ENCODE data around the gene PIP5K1B. TPM values are rescaled to one million over a fixed set of nuclear protein-coding genes. Genes with fewer than 3 reads are reported as not detected.

The PIP5K1B gene
- total RNA-seq, 1 experiment from 2014 or later: not detected

- Histone ChIP-seq H3K4me1 (ENCODE audit: insufficient read depth, low read length) (no peaks in the 10 kb centered on the region), H3K79me2 (ENCODE audit: low read length) (no peaks in the 10 kb centered on the region), H3K9me3 (ENCODE audit: low read length) (no peaks in the 10 kb centered on the region), H3K27me3 (ENCODE audit: low read length) (peaks cover 23% of the 10 kb centered on the region), H3K9me2 (replicated peaks; ENCODE audit: low read length) (no peaks in the 10 kb centered on the region), H3K27ac (ENCODE audit: low read length) (no peak overlapping the region), H3K4me3 (ENCODE audit: low read length) (no peak overlapping the region), H3K4me2 (ENCODE audit: low read length) (no peak overlapping the region), H2AFZ (ENCODE audit: low read length) (no peak overlapping the region), H4K20me1 (ENCODE audit: low read length) (no peaks in the 10 kb centered on the region), H3K36me3 (ENCODE audit: low read depth, low read length) (no peaks in the 10 kb centered on the region), H3K9ac (ENCODE audit: low read length) (no peak overlapping the region), H3F3A (ENCODE audit: low read length, unreplicated experiment) (no peaks in the 10 kb centered on the region)
- DNase-seq: no peak
- intact Hi-C loops (cut with micrococcal nuclease): no loop called here
- ChIA-PET POLR2A (ENCODE audit: unreplicated experiment) (no interaction called here), CTCF (no interaction called here)
- BruUV-seq (replicated peaks): no TSS peak
- ATAC-seq: no peak
- TF ChIP-seq EZH2phosphoT487 (IDR thresholded peaks at IDR 0.05; ENCODE audit: borderline replicate concordance, low read length) (no peak), EZH2 (IDR thresholded peaks at IDR 0.05; ENCODE audit: low read length, unreplicated experiment) (no peak)
- TF ChIP-seq, protein P1, sequence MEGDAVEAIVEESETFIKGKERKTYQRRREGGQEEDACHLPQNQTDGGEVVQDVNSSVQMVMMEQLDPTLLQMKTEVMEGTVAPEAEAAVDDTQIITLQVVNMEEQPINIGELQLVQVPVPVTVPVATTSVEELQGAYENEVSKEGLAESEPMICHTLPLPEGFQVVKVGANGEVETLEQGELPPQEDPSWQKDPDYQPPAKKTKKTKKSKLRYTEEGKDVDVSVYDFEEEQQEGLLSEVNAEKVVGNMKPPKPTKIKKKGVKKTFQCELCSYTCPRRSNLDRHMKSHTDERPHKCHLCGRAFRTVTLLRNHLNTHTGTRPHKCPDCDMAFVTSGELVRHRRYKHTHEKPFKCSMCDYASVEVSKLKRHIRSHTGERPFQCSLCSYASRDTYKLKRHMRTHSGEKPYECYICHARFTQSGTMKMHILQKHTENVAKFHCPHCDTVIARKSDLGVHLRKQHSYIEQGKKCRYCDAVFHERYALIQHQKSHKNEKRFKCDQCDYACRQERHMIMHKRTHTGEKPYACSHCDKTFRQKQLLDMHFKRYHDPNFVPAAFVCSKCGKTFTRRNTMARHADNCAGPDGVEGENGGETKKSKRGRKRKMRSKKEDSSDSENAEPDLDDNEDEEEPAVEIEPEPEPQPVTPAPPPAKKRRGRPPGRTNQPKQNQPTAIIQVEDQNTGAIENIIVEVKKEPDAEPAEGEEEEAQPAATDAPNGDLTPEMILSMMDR (conservative IDR thresholded peaks at IDR 0.05; ENCODE audit: low read depth, low read length): no peak
Measured at GRCh38 chr9:69009708-69010107, 304.7 kb downstream of the PIP5K1B start.

GRCh38 chr9:69012696-69013381 is 307.8 kb downstream of the PIP5K1B start:
- H3K27me3 ChIP-seq (ENCODE audit: low read length): peaks cover 23% of the 10 kb centered on the region
- H3F3A ChIP-seq (ENCODE audit: low read length, unreplicated experiment): no peaks in the 10 kb centered on the region
- H3K4me1 ChIP-seq (ENCODE audit: insufficient read depth, low read length): no peaks in the 10 kb centered on the region
- no peaks in the 10 kb centered on the region for H3K79me2 ChIP-seq (ENCODE audit: low read length)
- no peaks in the 10 kb centered on the region for H4K20me1 ChIP-seq (ENCODE audit: low read length)
- DNase-seq (no peak), ATAC-seq (no peak)
- intact Hi-C loops (cut with micrococcal nuclease): no loop called here
- H3K9me3 ChIP-seq (ENCODE audit: low read length): no peaks in the 10 kb centered on the region
- no peak overlapping the region for H3K27ac ChIP-seq (ENCODE audit: low read length)
- H2AFZ ChIP-seq (ENCODE audit: low read length): no peak overlapping the region
- TF ChIP-seq EZH2 (IDR thresholded peaks at IDR 0.05; ENCODE audit: low read length, unreplicated experiment) (no peak), EZH2phosphoT487 (IDR thresholded peaks at IDR 0.05; ENCODE audit: borderline replicate concordance, low read length) (no peak)
- TF ChIP-seq, protein P1 (conservative IDR thresholded peaks at IDR 0.05; ENCODE audit: low read depth, low read length): no peak
- no TSS peak for BruUV-seq (replicated peaks)
- H3K36me3 ChIP-seq (ENCODE audit: low read depth, low read length): no peaks in the 10 kb centered on the region
- no peak overlapping the region for H3K4me3 ChIP-seq (ENCODE audit: low read length)
- ChIA-PET POLR2A (ENCODE audit: unreplicated experiment) (no interaction called here), CTCF (no interaction called here)
- H3K9ac ChIP-seq (ENCODE audit: low read length): no peak overlapping the region
- no peaks in the 10 kb centered on the region for H3K9me2 ChIP-seq (replicated peaks; ENCODE audit: low read length)
- no peak overlapping the region for H3K4me2 ChIP-seq (ENCODE audit: low read length)

- BruUV-seq (replicated peaks): no TSS peak
- Histone ChIP-seq H3K9me2 (replicated peaks; ENCODE audit: low read length) (no peaks in the 10 kb centered on the region), H4K20me1 (ENCODE audit: low read length) (no peaks in the 10 kb centered on the region), H3K27me3 (ENCODE audit: low read length) (peaks cover 18% of the 10 kb centered on the region), H3K9me3 (ENCODE audit: low read length) (no peaks in the 10 kb centered on the region), H3K27ac (ENCODE audit: low read length) (no peak overlapping the region), H3K9ac (ENCODE audit: low read length) (no peak overlapping the region), H3F3A (ENCODE audit: low read length, unreplicated experiment) (no peaks in the 10 kb centered on the region), H3K4me1 (ENCODE audit: insufficient read depth, low read length) (no peaks in the 10 kb centered on the region), H3K36me3 (ENCODE audit: low read depth, low read length) (no peaks in the 10 kb centered on the region), H3K4me2 (ENCODE audit: low read length) (no peak overlapping the region), H3K4me3 (ENCODE audit: low read length) (no peak overlapping the region), H3K79me2 (ENCODE audit: low read length) (no peaks in the 10 kb centered on the region), H2AFZ (ENCODE audit: low read length) (no peak overlapping the region)
- POLR2A ChIA-PET (ENCODE audit: unreplicated experiment): no interaction called here
- ATAC-seq (no peak), DNase-seq (no peak)
- intact Hi-C loops (cut with micrococcal nuclease): no loop called here
- CTCF ChIA-PET: no interaction called here
- TF ChIP-seq EZH2phosphoT487 (IDR thresholded peaks at IDR 0.05; ENCODE audit: borderline replicate concordance, low read length): no peak
- no peak for TF ChIP-seq EZH2 (IDR thresholded peaks at IDR 0.05; ENCODE audit: low read length, unreplicated experiment)
- TF ChIP-seq, protein P1 (conservative IDR thresholded peaks at IDR 0.05; ENCODE audit: low read depth, low read length): no peak
Measured at GRCh38 chr9:69013382-69013727, 308.3 kb downstream of the PIP5K1B start.

All from PC-3 (cell line).